ENCODE data around the gene LRIG2. TPM values are rescaled to one million over a fixed set of nuclear protein-coding genes. Genes with fewer than 3 reads are reported as not detected.

Gene LRIG2
- total and polyA plus RNA-seq, 2 of the 13 experiments (the other 11 are each of a cell fraction or from before 2014, with no cell fraction given), result 8.1 to 12.2 TPM

DNA sequence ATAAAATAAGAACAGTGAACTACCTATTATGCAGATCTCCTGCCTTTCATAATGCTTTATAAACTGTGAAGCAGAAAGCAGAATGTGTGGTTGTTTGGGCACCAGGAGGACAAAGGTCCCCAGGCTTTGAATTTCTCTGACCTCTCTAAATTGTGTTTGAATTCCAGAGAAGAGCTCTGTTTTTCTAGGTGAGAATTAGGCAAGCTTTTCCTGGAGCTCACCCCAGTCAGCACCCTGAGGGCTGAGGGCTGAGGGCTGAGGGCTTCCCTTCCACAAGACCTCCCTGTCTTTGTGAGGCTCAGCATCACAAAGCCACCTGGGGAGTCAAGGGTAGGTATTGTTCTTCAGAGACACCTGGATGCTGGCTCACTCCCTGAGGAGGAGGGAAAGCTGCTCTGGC is 45.5 kb upstream of the LRIG2 start:
- Histone ChIP-seq H3K4me2 (ENCODE audit: low read depth, low read length) (peak overlapping the region; percentile 73), H3K9ac (ENCODE audit: insufficient read depth, low read depth, low read length) (no peak overlapping the region), H3K27me3 (ENCODE audit: control insufficient read depth in 1 of 2, insufficient read depth in 2 of 2, low read length in 2 of 2) (no peaks in the 10 kb centered on the region), H4K20me1 (ENCODE audit: insufficient read depth, low read length) (no peaks in the 10 kb centered on the region), H3K4me1 (ENCODE audit: insufficient read depth, low read length) (peaks cover 69% of the 10 kb centered on the region), H3K27ac (ENCODE audit: extremely low read length, insufficient read depth, low read length) (peak overlapping the region; percentile 60), H3K4me3 (replicated peaks in 1 of 3; ENCODE audit: insufficient read depth in 1 of 3, low read depth in 2 of 3, low read length in 3 of 3) (peak overlapping the region; percentile 31 to 38 (median 36)), H3K9me3 (ENCODE audit: low read length) (no peaks in the 10 kb centered on the region), H2AFZ (ENCODE audit: low read length) (no peak overlapping the region), H3K79me2 (ENCODE audit: insufficient read depth, low read length) (no peaks in the 10 kb centered on the region), H3K36me3 (replicated peaks in 1 of 2; ENCODE audit: control insufficient read depth in 1 of 2, insufficient read depth in 2 of 2, low read length in 2 of 2) (no peaks in the 10 kb centered on the region)
- in situ Hi-C loops (cut with HindIII; ENCODE audit: extremely low pct_ligation_motif_present, low pct_unique_long_range_greater_than_20kb), result loop anchor here (25.0 kb wide), 1 partner anchor 315 kb away; the partner anchor contains the start of genes PPM1J and RHOC
- BruUV-seq (replicated peaks), result no TSS peak
- no peak for FAIRE-seq
- ChIA-PET CTCF (ENCODE audit: low intra/inter-chr PET ratio, low total read pairs) (no interaction called here), POLR2A (interaction anchor here (0.7 to 2.3 kb wide), 4 partner anchors 15 to 46 kb away, joined by 3 to 10 read pairs (median 8); partner anchors contain the start of gene LRIG2)
- intact Hi-C loops (cut with micrococcal nuclease; ENCODE audit: unreplicated experiment), result loop anchor here (5.0 kb wide), 1 partner anchor 70 kb away; the partner anchor contains the start of gene SLC16A1
- ATAC-seq, result peak; percentile 86
- peak; percentile 41 for DNase-seq (ENCODE audit: low spot score)
- TF ChIP-seq ZNF660 (CRISPR knock-in tag; IDR thresholded peaks at IDR 0.05; ENCODE audit: borderline replicate concordance, low read depth) (no peak), ZNF775 (CRISPR knock-in tag; IDR thresholded peaks at IDR 0.05; ENCODE audit: borderline replicate concordance) (0 out of 2 replicates have a peak, but pooled peaks have one; percentile 24), SPEN (CRISPR knock-in tag; IDR thresholded peaks at IDR 0.05; ENCODE audit: low read depth) (no peak), ZBTB8A (CRISPR knock-in tag; IDR thresholded peaks at IDR 0.05; ENCODE audit: borderline replicate concordance, low read depth) (no peak), GZF1 (CRISPR knock-in tag; IDR thresholded peaks at IDR 0.05) (no peak), ZNF354B (CRISPR knock-in tag; IDR thresholded peaks at IDR 0.05) (no peak), MATR3 (CRISPR knock-in tag; IDR thresholded peaks at IDR 0.05) (no peak), MAX (IDR thresholded peaks at IDR 0.05) (no peak), USF2 (IDR thresholded peaks at IDR 0.05; ENCODE audit: low read depth, low read length) (no peak), USF2 (CRISPR knock-in tag; IDR thresholded peaks at IDR 0.05; ENCODE audit: borderline replicate concordance) (0 out of 2 replicates have a peak, but pooled peaks have one; percentile 1), ZZZ3 (CRISPR knock-in tag; IDR thresholded peaks at IDR 0.05; ENCODE audit: borderline replicate concordance) (no peak), RXRB (CRISPR knock-in tag; IDR thresholded peaks at IDR 0.05; ENCODE audit: borderline replicate concordance) (no peak), ZNF547 (CRISPR knock-in tag; IDR thresholded peaks at IDR 0.05) (no peak)
- TF ChIP-seq, protein P1, sequence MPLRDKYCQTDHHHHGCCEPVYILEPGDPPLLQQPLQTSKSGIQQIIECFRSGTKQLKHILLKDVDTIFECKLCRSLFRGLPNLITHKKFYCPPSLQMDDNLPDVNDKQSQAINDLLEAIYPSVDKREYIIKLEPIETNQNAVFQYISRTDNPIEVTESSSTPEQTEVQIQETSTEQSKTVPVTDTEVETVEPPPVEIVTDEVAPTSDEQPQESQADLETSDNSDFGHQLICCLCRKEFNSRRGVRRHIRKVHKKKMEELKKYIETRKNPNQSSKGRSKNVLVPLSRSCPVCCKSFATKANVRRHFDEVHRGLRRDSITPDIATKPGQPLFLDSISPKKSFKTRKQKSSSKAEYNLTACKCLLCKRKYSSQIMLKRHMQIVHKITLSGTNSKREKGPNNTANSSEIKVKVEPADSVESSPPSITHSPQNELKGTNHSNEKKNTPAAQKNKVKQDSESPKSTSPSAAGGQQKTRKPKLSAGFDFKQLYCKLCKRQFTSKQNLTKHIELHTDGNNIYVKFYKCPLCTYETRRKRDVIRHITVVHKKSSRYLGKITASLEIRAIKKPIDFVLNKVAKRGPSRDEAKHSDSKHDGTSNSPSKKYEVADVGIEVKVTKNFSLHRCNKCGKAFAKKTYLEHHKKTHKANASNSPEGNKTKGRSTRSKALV (CRISPR knock-in tag; IDR thresholded peaks at IDR 0.05), result no peak
- TF ChIP-seq, protein P2, sequence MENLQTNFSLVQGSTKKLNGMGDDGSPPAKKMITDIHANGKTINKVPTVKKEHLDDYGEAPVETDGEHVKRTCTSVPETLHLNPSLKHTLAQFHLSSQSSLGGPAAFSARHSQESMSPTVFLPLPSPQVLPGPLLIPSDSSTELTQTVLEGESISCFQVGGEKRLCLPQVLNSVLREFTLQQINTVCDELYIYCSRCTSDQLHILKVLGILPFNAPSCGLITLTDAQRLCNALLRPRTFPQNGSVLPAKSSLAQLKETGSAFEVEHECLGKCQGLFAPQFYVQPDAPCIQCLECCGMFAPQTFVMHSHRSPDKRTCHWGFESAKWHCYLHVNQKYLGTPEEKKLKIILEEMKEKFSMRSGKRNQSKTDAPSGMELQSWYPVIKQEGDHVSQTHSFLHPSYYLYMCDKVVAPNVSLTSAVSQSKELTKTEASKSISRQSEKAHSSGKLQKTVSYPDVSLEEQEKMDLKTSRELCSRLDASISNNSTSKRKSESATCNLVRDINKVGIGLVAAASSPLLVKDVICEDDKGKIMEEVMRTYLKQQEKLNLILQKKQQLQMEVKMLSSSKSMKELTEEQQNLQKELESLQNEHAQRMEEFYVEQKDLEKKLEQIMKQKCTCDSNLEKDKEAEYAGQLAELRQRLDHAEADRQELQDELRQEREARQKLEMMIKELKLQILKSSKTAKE (CRISPR knock-in tag; IDR thresholded peaks at IDR 0.05; ENCODE audit: borderline replicate concordance), result no peak

Data from HepG2 (cell line).